CD4-positive, alpha-beta T cell treated with Interleukin-6 at 100 ng/mL for 8 hours (primary cell): ENCODE results near the gene OR52M1.
"Not testable (repeated sequence)": the region's sequence is repeated elsewhere in the genome, so short reads cannot be mapped to it uniquely, and the experiment has no call there.

ENCODE experiments used
- DNase-seq: peaks from one replicate; pipeline ENCODE4 v3.0.0-alpha.2; 2020; ENCODE audit warnings: mixed read lengths, low spot score

OR52M1 gene, protein sequence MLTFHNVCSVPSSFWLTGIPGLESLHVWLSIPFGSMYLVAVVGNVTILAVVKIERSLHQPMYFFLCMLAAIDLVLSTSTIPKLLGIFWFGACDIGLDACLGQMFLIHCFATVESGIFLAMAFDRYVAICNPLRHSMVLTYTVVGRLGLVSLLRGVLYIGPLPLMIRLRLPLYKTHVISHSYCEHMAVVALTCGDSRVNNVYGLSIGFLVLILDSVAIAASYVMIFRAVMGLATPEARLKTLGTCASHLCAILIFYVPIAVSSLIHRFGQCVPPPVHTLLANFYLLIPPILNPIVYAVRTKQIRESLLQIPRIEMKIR

DNA sequence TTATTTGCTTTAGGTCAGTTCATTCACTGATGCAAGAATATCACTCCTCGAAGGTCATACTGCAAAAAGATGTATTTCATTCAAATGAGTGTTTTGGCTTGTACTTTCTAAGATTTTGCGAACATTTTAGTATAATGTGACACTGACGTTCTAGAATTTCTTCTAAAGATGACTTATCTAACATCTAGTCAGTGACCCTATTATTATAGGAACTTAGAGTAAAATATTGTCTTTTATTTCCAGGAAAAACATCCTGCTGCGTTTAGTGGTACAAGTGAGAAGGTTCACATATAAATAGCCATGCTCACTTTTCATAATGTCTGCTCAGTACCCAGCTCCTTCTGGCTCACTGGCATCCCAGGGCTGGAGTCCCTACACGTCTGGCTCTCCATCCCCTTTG, at the start of gene OR52M1:
TSS of gene OR52M1 (plus strand) at position 301 of the 400 bp plus-strand sequence. CDS start at position 301, 0 bp downstream.
- no peak for DNase-seq

DNA sequence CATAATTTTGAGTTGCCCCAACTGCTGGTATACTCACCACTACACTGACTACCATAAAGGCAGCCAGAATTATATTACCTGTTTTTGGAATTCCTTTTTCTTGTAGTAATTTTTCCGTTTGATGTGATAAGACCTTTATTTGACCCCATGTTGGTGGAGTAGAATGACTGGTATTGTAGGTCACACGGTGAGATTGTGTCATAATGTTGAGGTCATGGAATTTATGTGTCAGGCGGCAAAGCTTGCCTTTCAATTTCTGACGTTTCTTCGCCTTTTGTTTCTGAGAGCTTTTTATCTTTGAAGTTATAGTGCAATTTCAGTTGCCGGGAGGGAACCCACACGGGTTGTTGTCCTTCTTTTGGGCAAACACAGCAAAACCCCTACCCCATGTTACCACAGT, 49.5 kb upstream of the OR52M1 start:
- DNase-seq: no peak

DNA sequence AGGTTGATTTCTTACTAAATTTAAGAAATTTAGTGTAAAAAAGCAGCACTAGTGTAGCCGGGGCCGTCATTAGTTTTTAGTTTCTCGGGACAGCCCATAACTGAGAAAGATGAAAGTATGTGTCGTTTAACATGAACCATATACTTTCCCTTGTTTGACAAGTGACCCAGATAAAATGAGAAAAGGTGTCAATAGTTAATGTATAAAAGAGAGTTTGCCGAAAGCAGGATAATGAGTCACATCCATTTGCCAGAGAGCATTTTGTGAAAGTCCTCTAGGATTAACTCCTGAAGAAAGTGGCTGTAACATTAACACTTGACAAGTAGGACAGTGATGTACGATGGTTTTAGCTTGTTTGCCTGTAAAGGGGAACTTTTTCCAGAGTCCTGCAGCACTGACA, 49.0 kb upstream of the OR52M1 start:
- DNase-seq: no peak

DNA sequence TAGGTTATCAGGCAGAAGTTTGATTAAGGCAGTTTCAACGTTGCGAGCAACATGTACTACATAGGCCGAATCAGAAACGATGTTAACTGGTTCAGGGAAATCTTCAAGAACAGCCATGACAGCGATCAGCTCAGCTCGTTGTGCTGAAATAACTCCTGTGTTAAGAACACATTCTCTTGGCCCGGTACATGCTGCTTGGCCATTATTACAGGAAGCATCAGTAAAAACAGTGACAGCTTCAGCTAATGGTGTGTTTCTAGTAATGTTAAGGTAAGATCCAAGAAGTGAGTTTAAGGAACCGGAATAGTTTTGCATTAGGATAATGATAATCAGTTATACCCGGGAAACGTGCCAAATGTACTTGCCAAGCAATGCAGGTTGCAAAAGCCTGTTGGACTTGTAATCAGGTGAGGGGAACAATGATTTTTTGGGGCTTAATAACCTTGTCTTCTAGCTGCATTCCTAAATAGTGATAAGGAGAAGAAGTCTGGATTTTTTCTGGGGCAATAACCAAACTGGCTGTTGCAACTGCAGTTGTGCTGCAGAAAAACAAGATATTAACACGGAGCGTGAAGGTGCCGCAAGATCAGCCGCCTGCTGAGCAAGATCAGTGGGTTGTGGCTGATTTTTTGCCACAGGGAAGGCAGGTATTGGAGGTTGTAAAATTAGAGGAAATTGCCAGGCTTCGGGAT, 48.3 kb upstream of the OR52M1 start:
- no peak for DNase-seq

DNA sequence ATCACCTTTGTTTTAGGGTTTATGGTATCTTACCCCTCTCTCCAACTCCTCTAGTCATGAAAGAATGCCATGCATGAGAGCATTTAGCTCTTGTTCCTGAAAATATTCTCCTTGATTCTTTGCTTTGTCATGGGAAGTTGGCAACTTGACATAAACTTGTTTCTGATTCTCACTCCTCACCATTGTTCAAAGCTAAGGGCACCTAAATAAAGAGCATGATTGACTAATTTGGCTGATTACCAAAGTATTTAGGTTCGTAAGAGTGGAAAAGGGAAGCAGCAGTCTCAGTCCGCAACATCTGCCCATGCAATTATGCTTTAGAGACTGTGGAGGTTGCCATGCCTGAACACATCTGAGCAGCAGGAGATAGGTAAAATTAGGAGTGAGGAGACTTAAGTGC, 36.1 kb upstream of the OR52M1 start:
- DNase-seq: no peak

DNA sequence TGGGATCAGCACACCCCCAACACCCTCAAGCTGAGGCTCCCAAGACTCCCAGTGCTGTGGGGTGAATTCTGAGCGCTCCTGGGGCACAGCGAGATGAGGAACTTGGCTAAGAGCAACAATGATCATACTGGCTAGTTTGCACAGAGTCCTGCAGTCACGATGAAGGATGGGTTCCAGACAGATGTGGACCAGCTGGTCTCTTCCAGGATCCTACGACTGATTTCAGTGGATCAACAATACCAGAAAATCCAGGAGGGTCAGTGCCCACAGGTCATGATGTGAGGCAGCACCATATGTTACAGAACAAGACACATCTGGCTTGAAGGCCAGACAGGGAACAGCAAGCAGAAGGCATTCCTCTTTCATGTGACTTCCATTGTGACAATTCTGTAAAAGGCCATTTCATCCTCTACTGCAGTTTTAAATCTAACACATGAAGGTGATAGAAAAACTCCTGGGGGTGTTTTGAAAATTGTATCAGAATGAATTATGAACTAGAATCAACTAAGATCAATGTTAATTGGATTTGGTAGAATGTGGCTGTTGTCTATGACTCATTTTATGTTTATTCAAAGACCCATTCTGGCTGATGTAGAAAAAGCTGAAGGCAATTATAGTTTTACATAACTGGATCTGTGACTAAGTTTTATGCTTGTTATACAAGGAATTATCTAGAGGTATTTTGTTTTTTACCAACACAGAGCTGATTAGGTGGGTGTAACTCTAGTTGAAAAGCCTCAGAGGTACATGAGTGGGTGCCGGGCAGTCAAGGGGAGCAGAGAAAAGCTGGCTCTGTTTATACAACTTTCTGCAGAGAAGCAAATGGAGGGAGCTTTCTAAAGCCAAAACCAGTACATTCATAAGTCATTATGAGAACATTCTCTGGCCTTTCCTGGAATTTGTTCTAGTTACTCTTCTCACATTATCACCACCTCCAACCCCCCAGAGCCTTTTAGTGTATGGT, 33.4 kb upstream of the OR52M1 start:
- no peak for DNase-seq

DNA sequence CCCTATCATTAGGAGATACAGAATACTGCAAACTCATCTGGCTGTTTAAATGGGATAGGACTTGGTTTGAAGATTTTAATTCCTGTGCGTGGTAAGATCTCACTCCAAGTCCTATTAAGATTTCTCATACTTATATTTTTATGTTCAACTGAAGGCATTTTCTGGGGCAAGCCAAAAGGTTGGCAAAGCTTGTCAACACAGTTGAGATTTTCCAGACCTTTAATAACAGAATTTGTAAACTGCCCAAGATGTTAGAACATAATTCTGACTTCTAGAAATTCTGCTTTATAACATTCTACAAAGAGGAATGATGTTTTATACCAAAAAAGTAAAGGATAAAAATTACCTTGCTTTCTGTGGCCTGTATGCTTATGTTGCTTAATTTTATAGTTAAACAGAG, 30.8 kb upstream of the OR52M1 start:
- DNase-seq: no peak

DNA sequence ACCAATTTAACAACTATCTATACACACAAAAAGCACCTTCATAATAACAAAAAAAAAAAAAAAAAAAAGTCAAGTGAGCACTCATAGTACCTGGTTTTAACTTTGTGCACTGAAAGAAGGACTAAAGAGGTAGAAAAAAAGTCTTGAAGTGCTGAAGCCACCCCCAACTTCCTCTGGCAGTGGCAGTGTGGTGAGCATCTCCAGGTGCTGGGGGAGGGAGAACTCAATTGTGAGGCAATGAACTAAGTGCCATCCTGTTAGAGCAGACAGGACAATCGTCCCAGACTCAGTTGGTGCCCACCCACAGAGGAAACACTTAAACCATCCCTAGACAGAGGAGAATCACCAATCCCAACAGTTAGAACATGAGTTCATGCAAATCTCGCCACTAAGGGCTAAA, 22.7 kb upstream of the OR52M1 start:
- DNase-seq: no peak

DNA sequence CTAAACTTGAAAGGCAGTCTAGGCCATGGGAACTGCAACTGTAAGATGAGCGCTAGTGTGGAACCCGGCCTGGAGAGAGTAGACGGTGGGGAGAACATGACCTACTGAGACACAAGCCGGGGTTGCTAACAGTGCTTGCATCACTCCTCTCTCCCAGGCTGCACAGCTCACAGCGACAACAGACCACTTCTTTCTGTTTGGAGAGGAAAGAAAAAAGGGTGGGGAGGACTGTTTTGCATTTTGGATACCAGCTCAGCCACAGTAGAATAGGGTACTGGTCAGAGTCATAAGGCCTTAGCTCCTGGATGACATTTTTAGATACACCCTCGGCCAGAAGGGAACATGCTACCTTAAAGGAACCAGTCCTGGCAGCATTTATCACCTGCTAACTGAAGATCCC, 22.2 kb upstream of the OR52M1 start:
- DNase-seq: no peak

DNA sequence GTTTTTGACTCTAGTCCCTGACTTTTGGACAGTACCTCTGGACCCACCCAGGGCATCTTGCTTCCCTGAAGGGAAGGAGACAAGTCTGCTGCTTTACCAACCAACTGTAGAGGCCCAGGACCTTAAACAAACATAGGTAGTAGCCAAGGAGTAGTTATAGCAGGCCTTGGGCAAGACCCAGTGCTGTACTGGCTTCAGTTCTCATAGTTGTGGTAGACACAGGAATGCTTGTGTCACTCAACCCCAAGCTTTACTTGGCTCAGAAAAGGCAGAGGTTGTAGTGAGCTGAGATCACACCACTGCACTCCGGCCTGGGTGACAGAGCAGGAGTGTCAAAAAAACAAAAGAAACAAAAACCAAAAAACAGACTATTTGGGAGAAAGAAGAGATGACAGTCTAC, 21.3 kb upstream of the OR52M1 start:
- no peak for DNase-seq

DNA sequence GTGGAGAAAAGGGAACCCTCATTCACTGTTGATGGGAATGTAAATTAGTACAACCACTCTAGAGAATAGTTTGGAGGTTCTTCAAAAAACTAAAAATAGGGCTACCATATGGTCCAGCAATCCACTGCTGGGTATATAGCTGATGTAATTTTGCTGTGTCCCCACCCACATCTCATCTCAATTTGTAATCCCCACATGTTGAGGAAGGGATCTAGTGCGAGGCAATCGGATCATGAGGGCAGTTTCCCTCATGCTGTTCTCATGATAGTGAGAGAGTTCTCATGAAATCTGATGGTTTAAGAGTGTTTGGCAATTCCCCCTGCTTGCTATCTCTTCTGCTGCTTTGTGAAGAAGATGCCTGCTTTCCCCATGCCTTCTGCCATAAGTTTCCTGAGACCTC, 17.1 kb upstream of the OR52M1 start:
- no peak for DNase-seq

DNA sequence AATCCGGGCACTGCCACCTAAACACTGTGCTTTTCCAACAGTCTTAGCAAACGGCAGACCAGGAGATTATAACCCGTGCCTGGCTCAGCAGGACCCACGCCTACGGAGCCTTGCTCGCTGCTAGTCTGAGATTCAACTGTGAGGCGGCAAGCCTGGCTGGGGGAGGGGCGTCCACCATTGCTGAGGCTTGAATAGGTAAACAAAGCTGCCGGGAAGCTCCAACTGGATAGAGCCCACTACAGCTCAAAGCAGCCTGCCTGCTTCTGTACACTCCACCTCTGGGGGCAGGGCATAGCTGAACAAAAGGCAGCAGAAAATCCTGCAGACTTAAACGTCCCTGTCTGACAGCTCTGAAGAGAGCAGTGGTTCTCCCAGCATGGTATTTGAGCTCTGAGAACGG, 13.3 kb upstream of the OR52M1 start:
- DNase-seq: not testable (repeated sequence)

DNA sequence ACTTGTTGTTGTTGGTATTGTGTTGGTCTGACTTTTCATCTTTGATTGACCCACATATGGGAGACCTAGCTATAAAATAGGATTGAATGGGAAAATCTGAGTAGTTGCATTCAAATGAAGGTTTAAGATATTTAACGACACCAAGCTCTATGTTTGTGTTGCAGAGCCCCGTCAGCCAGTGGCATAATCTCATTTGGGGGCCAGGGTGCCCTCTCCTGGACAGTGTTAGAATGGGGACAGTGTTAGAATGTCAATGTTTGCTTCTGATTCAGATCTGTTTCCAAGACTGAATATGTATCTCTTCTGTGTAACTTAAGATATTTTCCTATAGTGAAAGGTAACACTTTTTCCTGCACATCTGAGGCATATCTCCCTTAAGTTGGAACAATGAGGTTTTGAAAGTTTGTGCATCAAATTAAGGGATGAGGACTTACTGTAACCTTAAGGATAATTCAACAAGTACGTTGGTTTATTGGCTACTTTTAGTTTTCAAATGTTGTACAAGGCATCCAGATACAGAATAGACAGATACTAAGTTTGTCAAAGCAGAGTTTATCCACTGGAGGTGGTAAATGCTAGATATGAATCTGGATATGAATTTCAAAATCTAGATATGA, 5.3 kb upstream of the OR52M1 start:
- DNase-seq: peak; percentile 27

DNA sequence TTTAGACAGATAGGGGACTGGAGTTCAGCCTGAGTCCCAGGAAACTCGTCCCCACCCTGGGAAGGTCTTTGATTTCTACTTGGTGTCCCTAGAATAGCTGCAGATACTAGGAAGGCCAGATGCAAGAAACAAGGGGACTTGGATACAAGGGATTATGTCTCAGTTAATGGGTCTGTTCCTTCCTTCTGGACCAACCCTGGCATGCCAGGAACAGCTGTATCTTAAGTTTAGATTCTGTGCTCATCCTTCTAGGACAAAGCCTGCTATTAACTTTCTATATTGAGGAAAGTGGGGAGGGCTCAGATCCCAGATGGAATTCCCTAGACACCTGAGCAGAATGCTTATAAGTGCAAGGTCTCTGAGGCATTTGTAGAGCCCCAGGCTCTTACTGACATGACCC, 3.9 kb upstream of the OR52M1 start:
- no peak for DNase-seq

DNA sequence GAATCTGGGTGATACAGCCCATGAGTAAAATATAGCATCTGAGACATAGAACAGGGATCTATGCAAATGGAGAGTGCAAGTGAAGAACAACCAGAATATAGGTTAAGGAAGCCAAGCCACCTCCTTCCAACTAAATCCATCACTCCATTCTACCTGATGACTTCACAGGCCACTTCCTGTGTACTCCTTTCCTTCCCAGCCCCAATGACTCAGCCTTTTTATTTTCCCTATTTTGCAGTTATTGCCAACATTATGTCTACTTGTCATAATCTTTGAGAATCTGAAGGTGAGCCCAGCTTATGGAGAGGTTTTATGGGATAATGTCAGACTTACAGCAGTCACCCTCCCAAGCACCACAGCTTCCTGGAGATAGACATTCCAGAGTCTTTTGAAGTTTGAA, 1.4 kb upstream of the OR52M1 start:
- DNase-seq: no peak

DNA sequence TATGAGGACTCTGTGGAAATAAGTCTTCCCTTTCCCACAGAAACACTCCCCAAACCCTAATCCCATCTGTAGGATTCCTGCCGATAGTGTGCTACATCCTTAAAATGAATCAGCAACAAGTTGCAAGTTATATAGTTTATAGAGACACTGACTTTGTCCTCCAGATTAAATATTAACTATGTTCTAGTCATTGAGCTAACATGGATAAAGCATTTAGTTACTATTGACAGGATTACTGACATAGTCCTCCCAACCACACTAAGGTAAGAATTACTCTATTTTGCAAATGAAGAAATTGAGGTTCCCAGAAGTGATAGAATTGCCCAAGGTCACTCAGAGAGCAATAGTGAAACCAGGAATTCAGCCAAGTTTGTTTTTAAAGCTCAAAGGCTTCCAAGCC, 1.9 kb downstream of the OR52M1 start:
- DNase-seq: no peak

DNA sequence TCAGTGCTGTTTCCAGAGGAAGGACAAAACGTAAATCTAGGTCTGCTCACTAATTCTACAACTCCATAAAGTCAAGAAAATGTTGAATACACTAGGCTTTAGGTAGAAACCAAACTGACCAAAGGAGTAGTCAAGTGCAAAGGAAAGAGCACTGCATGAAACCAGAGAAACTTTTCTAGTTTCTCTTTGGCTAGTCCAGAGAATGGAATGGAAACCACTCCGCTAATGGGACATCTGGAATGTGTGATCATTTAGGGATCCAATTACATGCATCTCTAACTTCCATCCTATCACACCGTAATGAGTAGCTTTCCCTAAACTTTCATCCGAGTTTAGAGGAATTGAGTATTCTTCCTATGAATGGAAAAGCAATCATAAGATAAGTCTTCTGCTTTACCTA, 2.4 kb downstream of the OR52M1 start:
- no peak for DNase-seq

DNA sequence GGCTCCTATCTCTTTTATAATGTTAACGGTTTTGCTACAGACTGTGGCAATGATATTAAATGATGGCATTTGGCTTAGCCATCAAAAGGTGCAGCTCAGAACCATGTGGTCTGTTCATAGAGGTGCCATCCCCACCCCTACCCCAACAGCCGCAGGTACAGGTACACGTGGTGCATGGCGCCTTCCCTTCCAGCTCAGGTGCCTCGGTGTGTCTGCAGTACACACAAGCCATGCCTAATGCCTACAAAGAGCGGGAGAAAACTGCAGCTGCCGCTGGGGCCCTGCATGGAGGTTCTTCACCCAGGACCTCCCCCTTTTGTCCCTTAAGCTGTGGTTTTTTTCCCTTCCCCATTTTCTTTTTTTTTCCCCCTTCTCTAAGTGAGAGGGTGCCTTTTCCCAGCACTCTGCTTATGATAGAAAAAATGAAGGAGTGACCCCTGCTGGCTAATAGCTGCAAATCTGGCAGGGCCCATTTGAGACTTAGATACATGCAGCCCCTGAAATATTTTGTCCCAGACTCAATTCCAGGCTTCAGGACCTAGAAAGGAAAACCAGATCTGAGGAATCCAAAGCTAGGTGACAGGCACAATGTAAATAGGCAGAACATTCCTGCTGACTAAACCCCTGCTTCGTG, 6.5 kb downstream of the OR52M1 start:
- no peak for DNase-seq

DNA sequence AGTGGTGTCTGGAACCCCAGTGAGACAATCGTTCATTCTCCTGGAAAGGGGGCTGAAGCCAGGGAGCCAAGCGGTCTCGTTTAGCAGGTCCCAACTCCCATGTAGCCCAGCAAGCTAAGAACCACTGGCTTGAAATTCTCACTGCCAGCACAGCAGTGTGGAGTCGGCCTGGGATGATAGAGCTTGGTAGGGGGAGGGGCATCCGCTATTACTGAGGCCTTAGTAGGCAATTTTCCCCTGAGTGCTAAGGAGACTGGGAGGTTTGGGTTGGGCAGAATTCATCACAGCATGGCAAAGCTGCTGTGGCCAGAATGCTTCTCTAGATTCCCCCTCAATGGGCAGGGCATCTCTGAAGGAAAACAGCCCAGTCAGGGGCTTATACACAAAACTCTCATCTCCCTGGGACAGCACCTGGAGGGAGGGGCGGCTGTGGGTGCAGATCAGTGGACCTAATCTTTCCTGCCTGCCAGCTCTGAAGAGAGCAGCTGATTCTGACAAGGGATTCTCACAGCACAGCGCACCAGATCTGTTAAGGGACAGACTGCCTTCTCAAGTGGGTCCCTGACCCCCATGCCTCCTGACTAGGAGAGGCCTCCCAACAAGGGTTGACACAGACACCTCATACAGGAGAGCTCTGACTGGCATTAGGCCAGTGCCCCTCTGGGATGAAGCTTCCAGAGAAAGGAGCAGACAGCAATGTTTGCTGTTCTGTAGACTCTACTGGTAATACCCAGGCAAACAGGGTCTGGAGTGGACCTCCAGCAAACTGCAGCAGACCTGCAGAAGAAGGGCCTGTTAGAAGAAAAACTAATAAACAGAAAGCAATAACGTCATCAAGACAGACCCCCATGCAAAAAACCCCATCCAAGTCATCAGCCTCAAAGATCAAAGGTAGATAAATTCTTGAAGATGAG, 14.8 kb downstream of the OR52M1 start:
- DNase-seq: no peak

DNA sequence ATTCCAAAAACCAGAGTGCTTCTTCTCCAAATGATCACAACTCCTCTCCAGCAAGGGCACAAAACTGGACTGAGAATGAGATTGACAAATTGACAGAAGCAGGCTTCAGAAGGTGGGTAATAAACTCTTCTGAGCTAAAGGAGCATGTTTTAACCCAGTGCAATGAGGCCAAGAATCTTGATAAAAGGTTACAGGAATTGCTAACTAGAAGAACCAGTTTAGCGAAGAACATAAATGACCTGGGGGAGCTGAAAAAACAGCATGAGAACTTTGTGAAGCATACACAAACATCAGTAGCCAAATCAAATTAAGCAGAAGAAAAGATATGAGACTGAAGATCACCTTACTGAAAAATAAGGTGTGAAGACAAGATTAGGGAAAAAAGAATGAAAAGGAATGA, 15.5 kb downstream of the OR52M1 start:
- no peak for DNase-seq

DNA sequence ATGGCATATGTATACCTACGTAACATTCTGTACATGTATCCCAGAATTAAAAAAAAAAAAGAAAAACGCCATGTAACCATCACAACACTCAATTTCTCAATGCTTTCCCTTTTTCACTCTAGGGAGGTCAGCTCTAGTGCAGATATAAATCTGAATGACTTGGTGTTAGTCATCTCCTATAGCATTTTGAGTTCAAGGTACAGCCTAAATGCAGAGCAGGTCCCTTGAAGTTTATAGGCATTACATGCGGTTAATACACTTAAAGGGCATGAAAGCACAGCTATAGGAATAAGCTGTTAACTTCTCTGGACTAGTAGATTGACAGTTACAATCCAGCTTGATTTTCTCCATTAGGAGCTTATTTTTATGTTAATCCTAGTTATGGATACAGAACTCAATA, 20.4 kb downstream of the OR52M1 start:
- no peak for DNase-seq
